Adipocyte (in vitro differentiated cells): ENCODE results near the gene ABCG1.
"Not testable (repeated sequence)": the region's sequence is repeated elsewhere in the genome, so short reads cannot be mapped to it uniquely, and the experiment has no call there.

Experiments
- DNase-seq: peaks from one replicate; pipeline ENCODE4 v3.0.0-alpha.2; 2015; ENCODE audit warnings: low read depth
- H3K27me3 ChIP-seq: replicated peaks from 2 replicates; pipeline ENCODE4 v1.7.0; 2013; ENCODE audit warnings: mild to moderate bottlenecking, low read length, moderate library complexity; ENCODE audit not compliant: control insufficient read depth, insufficient read depth
- H3K36me3 ChIP-seq: 2 replicates; pipeline ENCODE4 v1.7.0; 2013; ENCODE audit warnings: low read length, mild to moderate bottlenecking, moderate library complexity; ENCODE audit not compliant: control insufficient read depth, insufficient read depth, severe bottlenecking
- H3K4me1 ChIP-seq: 2 replicates; pipeline ENCODE4 v1.7.0; 2013; ENCODE audit warnings: mild to moderate bottlenecking, low read length, moderate library complexity; ENCODE audit not compliant: control insufficient read depth, insufficient read depth
- H3K4me3 ChIP-seq: 2 replicates; pipeline ENCODE4 v1.7.0; 2013; ENCODE audit warnings: mild to moderate bottlenecking, low read length, moderate library complexity
- H3K9ac ChIP-seq: 2 replicates; pipeline ENCODE4 v1.7.0; 2013; ENCODE audit warnings: mild to moderate bottlenecking, low read length, moderate library complexity
- H3K9me3 ChIP-seq: 2 replicates; pipeline ENCODE4 v1.7.0; 2013; ENCODE audit warnings: mild to moderate bottlenecking, low read length, moderate library complexity; ENCODE audit not compliant: control insufficient read depth

Gene ABCG1

DNA sequence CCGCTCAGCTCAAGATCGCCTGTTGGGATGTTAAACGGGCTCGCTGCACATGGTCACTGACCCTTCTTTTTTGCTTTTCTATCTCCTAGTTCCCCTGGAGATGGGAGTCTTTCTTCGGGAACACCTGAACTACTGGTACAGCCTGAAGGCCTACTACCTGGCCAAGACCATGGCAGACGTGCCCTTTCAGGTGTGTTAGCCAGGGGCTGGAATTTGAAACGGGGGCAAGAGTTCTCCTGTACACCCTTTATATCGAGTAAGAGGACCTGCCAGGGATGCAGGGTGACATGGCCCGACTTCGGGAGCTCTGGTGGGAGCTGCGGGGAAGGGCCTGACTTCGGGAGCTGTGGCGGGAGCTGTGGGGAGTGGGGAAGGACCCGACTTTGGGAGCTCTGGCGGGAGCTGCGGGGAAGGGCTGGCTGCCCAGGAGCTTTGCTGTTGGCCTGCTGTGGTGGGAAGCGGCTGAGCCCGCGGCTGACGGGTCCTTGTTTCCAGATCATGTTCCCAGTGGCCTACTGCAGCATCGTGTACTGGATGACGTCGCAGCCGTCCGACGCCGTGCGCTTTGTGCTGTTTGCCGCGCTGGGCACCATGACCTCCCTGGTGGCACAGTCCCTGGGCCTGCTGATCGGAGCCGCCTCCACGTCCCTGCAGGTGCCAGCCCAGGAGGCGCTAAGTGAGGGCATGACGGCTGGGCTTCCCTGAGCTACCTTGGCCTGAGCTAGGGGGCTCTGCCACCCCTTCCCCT is 72.2 kb downstream of the ABCG1 start:
- peaks cover 3% of the 10 kb centered on the region for H3K9me3 ChIP-seq
- no peak overlapping the region for H3K4me3 ChIP-seq
- no peaks in the 10 kb centered on the region for H3K36me3 ChIP-seq
- DNase-seq = no peak
- no peak overlapping the region for H3K9ac ChIP-seq
- H3K4me1 ChIP-seq = peaks cover 3% of the 10 kb centered on the region
- peaks cover 16% of the 10 kb centered on the region for H3K27me3 ChIP-seq

DNA sequence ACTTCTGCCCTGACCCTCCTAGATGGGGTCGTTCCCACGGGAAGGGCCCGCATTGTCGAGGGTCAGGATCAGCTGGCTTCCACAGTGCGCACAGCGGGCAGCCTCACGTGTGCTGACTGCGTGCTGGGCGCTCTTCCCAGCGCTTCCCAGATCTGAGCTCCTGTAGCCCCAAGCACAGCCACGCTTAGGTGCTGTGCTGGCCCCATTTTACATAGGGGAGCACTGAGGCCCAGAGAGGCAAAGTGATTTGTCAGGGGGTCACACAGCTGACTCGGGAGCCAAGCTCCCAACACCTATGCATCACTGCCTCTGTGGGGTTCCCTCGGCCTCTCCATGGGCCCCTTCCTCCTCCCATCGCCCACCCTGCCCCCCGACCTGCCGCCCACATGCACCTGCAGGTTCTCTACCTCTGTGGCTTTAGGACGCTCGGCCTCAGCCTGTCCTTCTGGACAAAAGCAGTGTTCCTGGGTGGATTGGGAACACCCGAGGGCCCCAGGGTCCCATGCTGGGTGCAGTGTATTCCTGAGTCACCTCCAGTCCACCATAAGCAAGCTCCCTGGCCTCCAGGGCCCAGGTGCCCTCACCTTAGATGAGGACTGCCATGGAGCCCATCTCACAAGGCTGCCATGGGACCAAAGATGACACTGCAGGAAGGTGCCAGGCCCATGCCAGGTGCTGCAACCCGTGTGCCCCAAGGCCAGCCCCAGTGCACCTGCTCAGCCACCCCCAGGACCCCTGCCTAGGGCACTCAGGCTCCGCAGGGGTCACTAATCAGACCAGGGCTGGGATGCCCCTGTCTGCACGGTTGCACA is 73.0 kb downstream of the ABCG1 start:
- Histone ChIP-seq H3K9me3 (peaks cover 3% of the 10 kb centered on the region), H3K4me3 (no peak overlapping the region), H3K36me3 (no peaks in the 10 kb centered on the region), H3K27me3 (peaks cover 12% of the 10 kb centered on the region), H3K9ac (no peak overlapping the region), H3K4me1 (peaks cover 3% of the 10 kb centered on the region)
- DNase-seq = no peak

DNA sequence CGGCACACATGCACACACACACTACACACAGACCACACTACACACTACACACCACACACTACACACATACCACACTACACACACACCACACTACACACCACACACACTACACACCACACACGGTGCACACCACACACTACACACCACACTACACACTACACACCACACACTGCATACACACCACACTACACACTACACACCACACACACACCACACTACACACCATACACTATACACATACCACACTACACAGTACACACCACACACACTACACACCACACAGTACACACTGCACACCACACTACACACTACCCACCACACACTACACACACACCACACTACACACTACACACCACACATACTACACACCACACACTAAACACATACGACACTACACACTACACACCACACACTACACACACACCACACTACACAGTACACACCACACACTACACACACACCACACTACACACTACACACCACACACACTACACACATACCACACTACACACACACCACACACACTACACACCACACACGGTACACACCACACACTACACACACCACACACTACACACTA is 73.7 kb downstream of the ABCG1 start:
- not testable (repeated sequence) for H3K9ac ChIP-seq, H3K36me3 ChIP-seq, H3K9me3 ChIP-seq, DNase-seq, H3K4me3 ChIP-seq, H3K4me1 ChIP-seq
- H3K27me3 ChIP-seq = peaks cover 17% of the 10 kb centered on the region

DNA sequence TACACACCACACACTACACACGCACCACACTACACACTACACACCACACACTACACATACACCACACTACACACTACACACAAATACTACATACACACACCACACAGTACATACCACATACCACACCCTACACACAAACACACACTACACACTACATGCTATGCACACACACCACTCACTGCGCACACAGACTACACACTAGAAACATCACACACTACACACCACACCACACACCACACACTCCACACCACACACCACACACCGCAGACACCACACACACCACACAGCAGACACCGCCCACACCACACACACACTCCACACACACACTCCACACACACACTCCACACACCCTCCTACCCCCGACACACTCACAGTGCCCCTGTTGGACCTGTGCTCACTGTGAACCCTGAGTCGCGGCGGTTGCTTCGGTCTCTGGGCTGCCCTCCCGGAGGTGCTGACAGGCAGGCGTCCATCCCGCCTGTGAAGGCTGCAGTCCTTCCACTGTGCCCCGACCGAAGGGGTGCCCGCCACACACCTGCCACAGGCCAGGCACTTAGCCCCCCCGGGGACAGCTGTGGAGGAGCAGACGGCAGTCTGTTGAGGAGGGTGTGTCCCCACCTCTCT is 74.8 kb downstream of the ABCG1 start:
- no peak for DNase-seq
- Histone ChIP-seq H3K9me3 (peaks cover 3% of the 10 kb centered on the region), H3K36me3 (no peaks in the 10 kb centered on the region), H3K27me3 (peaks cover 28% of the 10 kb centered on the region), H3K4me3 (no peak overlapping the region), H3K4me1 (no peaks in the 10 kb centered on the region), H3K9ac (no peak overlapping the region)

DNA sequence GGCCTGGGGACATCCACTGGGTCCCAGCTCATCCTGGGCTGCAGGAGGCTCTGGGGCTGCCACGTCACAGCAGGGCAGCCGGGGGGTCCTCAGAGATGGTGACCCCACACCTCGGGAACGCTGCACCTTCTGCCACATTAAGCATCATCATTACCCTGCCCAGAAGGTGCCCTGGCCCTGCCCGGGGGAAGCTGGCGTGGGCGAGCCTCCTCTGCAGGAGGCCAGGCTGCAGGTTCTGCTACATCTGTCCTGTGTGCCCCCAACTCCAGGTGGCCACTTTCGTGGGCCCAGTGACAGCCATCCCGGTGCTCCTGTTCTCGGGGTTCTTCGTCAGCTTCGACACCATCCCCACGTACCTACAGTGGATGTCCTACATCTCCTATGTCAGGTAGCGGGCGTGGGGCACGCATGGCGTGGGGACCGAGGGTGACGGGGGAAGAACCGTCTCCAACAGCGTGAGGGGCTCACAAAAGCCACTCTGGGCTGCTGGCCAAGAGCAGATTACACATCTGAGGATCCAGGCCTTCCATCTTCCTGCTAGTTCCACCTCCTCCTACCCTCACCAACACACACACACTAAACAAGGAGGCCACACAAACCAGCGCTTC is 75.4 kb downstream of the ABCG1 start:
- no peaks in the 10 kb centered on the region for H3K36me3 ChIP-seq
- no peaks in the 10 kb centered on the region for H3K4me1 ChIP-seq
- no peak overlapping the region for H3K4me3 ChIP-seq
- no peaks in the 10 kb centered on the region for H3K9me3 ChIP-seq
- H3K27me3 ChIP-seq = peaks cover 31% of the 10 kb centered on the region
- H3K9ac ChIP-seq = no peak overlapping the region
- no peak for DNase-seq

DNA sequence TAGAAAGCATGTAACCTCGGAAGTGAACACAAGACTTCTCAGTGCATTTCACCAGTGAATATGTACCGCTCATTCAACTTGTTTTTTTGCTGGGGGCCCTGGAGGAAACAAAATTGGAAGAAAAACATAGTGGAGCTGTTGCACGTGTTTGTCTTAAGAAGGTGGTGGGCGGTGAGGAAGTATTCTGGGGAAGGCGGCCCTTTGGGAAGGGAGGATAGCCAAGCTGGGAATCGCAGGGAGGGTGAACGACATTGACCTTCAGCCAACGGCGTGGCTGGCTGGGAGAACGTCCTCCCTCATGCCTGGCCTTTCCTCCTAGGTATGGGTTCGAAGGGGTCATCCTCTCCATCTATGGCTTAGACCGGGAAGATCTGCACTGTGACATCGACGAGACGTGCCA is 76.9 kb downstream of the ABCG1 start:
- Histone ChIP-seq H3K9ac (no peak overlapping the region), H3K36me3 (no peaks in the 10 kb centered on the region), H3K27me3 (peaks cover 42% of the 10 kb centered on the region), H3K4me3 (no peak overlapping the region), H3K9me3 (no peaks in the 10 kb centered on the region), H3K4me1 (no peaks in the 10 kb centered on the region)
- DNase-seq = no peak

DNA sequence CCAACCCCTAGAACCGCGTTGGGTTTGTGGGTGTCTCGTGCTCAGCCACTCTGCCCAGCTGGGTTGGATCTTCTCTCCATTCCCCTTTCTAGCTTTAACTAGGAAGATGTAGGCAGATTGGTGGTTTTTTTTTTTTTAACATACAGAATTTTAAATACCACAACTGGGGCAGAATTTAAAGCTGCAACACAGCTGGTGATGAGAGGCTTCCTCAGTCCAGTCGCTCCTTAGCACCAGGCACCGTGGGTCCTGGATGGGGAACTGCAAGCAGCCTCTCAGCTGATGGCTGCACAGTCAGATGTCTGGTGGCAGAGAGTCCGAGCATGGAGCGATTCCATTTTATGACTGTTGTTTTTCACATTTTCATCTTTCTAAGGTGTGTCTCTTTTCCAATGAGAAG is 77.6 kb downstream of the ABCG1 start:
- peaks cover 49% of the 10 kb centered on the region for H3K27me3 ChIP-seq
- DNase-seq = no peak

DNA sequence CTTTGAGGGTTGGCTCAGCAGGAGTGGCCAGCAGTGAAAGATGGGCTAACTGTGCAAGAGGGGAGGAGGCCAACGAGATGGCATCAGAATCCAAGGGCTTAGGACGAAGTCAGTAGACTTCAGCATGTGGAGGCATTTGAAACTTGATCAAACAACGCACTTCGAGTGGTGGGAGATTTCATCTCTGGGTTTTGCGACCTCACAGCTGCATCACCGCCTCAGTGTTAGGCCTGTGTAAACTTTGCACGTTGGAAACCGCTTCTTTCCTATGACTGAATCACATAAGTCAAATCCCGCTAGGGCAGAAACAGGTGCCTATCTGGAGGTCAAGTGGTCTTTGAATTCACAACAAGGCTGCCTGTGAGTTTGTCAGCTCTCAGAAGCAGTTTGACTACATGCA is 78.4 kb downstream of the ABCG1 start:
- no peaks in the 10 kb centered on the region for H3K9me3 ChIP-seq
- no peak overlapping the region for H3K9ac ChIP-seq
- H3K4me1 ChIP-seq = no peaks in the 10 kb centered on the region
- H3K4me3 ChIP-seq = no peak overlapping the region
- DNase-seq = no peak
- no peaks in the 10 kb centered on the region for H3K36me3 ChIP-seq
- H3K27me3 ChIP-seq = peaks cover 56% of the 10 kb centered on the region

More for the DNA sequence above, 77.6 kb downstream of the ABCG1 start:
- no peaks in the 10 kb centered on the region for H3K9me3 ChIP-seq
- H3K4me3 ChIP-seq = no peak overlapping the region
- H3K4me1 ChIP-seq = no peaks in the 10 kb centered on the region
- H3K36me3 ChIP-seq = no peaks in the 10 kb centered on the region
- H3K9ac ChIP-seq = no peak overlapping the region

DNA sequence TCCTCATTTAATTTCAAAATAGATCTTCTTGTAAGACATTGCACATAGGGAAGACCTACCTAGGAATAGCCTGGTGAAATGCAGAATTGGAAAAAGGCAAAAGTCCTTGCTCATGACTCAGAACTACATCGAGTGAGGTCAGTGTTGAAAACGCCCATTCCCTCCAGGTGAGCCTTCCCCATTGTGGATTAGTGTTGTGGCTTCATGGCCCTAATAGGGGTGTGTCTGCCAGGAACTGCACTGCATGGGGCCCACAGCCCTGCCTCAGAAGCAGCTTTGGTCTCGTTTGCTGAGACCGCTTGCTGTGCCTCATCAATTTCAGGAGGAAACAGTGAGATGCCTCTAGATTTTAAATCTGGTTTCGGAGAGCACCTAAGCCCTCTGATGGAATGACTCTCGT is 79.3 kb downstream of the ABCG1 start:
- no peaks in the 10 kb centered on the region for H3K4me1 ChIP-seq
- no peaks in the 10 kb centered on the region for H3K9me3 ChIP-seq
- no peak overlapping the region for H3K9ac ChIP-seq
- no peak overlapping the region for H3K4me3 ChIP-seq
- DNase-seq = no peak
- peaks cover 63% of the 10 kb centered on the region for H3K27me3 ChIP-seq
- H3K36me3 ChIP-seq = no peaks in the 10 kb centered on the region

DNA sequence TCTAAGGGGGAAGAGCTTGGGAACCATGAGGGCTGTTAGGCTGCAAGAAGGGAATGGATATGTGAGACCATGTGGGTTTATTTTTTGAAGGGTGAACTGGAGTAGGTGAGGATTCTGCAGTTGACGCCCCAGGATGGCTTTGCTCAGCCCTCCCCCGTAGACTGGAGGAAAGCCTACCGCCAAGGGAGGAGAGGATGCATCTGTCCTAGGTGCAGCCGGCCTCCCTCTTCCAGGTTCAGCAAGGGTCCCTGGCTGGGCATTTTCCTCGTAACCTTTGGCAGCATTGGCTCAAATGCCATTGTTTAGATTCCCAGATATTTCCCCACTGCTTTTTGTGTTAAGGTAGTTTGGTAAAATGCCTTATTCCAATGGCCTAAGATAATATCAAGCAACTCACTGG is 79.7 kb downstream of the ABCG1 start:
- H3K4me1 ChIP-seq = no peaks in the 10 kb centered on the region
- no peaks in the 10 kb centered on the region for H3K9me3 ChIP-seq
- DNase-seq = no peak
- H3K9ac ChIP-seq = no peak overlapping the region
- peaks cover 67% of the 10 kb centered on the region for H3K27me3 ChIP-seq
- no peak overlapping the region for H3K4me3 ChIP-seq
- H3K36me3 ChIP-seq = no peaks in the 10 kb centered on the region
